ENCODE measurements around the gene TLCD3A.
"Not testable (repeated sequence)": the region's sequence is repeated elsewhere in the genome, so short reads cannot be mapped to it uniquely, and the experiment has no call there.

The TLCD3A gene

GRCh38 chr17:696369-696768 lies 36.0 kb upstream of the TLCD3A start:
- Mint-ChIP-seq H3K27me3 (ENCODE audit: low read depth, poor library complexity) (no peaks in the 10 kb centered on the region), H3K27ac (peak overlapping the region; percentile 90), H3K4me1 (peaks cover 14% of the 10 kb centered on the region), H3K4me3 (no peak overlapping the region), H3K36me3 (ENCODE audit: low read depth) (peaks cover 27% of the 10 kb centered on the region), H3K9me3 (no peaks in the 10 kb centered on the region)
- no peak for DNase-seq
- no peak for TF ChIP-seq CTCF (IDR thresholded peaks at IDR 0.05)

GRCh38 chr17:697682-698081 lies 34.7 kb upstream of the TLCD3A start:
- no peak overlapping the region for H3K27ac Mint-ChIP-seq
- no peaks in the 10 kb centered on the region for H3K27me3 Mint-ChIP-seq (ENCODE audit: low read depth, poor library complexity)
- H3K9me3 Mint-ChIP-seq: no peaks in the 10 kb centered on the region
- no peak overlapping the region for H3K4me3 Mint-ChIP-seq
- H3K36me3 Mint-ChIP-seq (ENCODE audit: low read depth): peaks cover 21% of the 10 kb centered on the region
- H3K4me1 Mint-ChIP-seq: peaks cover 14% of the 10 kb centered on the region
- no peak for DNase-seq
- TF ChIP-seq CTCF (IDR thresholded peaks at IDR 0.05): no peak

- peaks cover 14% of the 10 kb centered on the region for H3K4me1 Mint-ChIP-seq
- H3K9me3 Mint-ChIP-seq; H3K27me3 Mint-ChIP-seq (ENCODE audit: low read depth, poor library complexity); DNase-seq; H3K27ac Mint-ChIP-seq; H3K4me3 Mint-ChIP-seq: not testable (repeated sequence)
- H3K36me3 Mint-ChIP-seq (ENCODE audit: low read depth): peaks cover 21% of the 10 kb centered on the region
Observed at GRCh38 chr17:698096-698495, 34.3 kb upstream of the TLCD3A start.

- no peaks in the 10 kb centered on the region for H3K27me3 Mint-ChIP-seq (ENCODE audit: low read depth, poor library complexity)
- no peak for DNase-seq
- H3K36me3 Mint-ChIP-seq (ENCODE audit: low read depth): peaks cover 15% of the 10 kb centered on the region
- no peak for TF ChIP-seq CTCF (IDR thresholded peaks at IDR 0.05)
- no peaks in the 10 kb centered on the region for H3K9me3 Mint-ChIP-seq
- peaks cover 14% of the 10 kb centered on the region for H3K4me1 Mint-ChIP-seq
- no peak overlapping the region for H3K27ac Mint-ChIP-seq
- no peak overlapping the region for H3K4me3 Mint-ChIP-seq
Observed at GRCh38 chr17:699345-699744, 33.1 kb upstream of the TLCD3A start.

GRCh38 chr17:700504-701094 lies 31.8 kb upstream of the TLCD3A start:
- peaks cover 14% of the 10 kb centered on the region for H3K4me1 Mint-ChIP-seq
- H3K27ac Mint-ChIP-seq: no peak overlapping the region
- peak; percentile 78 for TF ChIP-seq CTCF (IDR thresholded peaks at IDR 0.05)
- H3K9me3 Mint-ChIP-seq: no peaks in the 10 kb centered on the region
- H3K27me3 Mint-ChIP-seq (ENCODE audit: low read depth, poor library complexity): no peaks in the 10 kb centered on the region
- no peak for DNase-seq
- no peak overlapping the region for H3K4me3 Mint-ChIP-seq
- H3K36me3 Mint-ChIP-seq (ENCODE audit: low read depth): peaks cover 5% of the 10 kb centered on the region

GRCh38 chr17:703081-703875 lies 29.1 kb upstream of the TLCD3A start:
- H3K36me3 Mint-ChIP-seq (ENCODE audit: low read depth): peaks cover 19% of the 10 kb centered on the region
- H3K27ac Mint-ChIP-seq: no peak overlapping the region
- H3K9me3 Mint-ChIP-seq: no peaks in the 10 kb centered on the region
- no peak for TF ChIP-seq CTCF (IDR thresholded peaks at IDR 0.05)
- no peak for DNase-seq
- H3K4me1 Mint-ChIP-seq: no peaks in the 10 kb centered on the region
- H3K27me3 Mint-ChIP-seq (ENCODE audit: low read depth, poor library complexity): no peaks in the 10 kb centered on the region
- H3K4me3 Mint-ChIP-seq: no peak overlapping the region
